OCI-LY1 (cell line): ENCODE measurements around the gene HNRNPAB.

ENCODE experiments used
- EZH2 ChIP-seq: fragments of 200-600 bp; sonication (generic), shearing (Covaris generic); IDR thresholded peaks from 2 replicates; pipeline ENCODE4 v1.8.0; 2017; ENCODE audit warnings: borderline replicate concordance, mixed run types, mild to moderate bottlenecking, antibody characterized with exemption, low read length, moderate library complexity, mixed read lengths
- TF ChIP-seq, protein P1 (sequence below): fragments of 200-600 bp; sonication (generic), shearing (Covaris generic); IDR thresholded peaks from 2 replicates; pipeline ENCODE4 v1.5.1; 2017; ENCODE audit warnings: mild to moderate bottlenecking, antibody characterized with exemption, low read length, moderate library complexity, mixed read lengths

- TF ChIP-seq, protein P1, sequence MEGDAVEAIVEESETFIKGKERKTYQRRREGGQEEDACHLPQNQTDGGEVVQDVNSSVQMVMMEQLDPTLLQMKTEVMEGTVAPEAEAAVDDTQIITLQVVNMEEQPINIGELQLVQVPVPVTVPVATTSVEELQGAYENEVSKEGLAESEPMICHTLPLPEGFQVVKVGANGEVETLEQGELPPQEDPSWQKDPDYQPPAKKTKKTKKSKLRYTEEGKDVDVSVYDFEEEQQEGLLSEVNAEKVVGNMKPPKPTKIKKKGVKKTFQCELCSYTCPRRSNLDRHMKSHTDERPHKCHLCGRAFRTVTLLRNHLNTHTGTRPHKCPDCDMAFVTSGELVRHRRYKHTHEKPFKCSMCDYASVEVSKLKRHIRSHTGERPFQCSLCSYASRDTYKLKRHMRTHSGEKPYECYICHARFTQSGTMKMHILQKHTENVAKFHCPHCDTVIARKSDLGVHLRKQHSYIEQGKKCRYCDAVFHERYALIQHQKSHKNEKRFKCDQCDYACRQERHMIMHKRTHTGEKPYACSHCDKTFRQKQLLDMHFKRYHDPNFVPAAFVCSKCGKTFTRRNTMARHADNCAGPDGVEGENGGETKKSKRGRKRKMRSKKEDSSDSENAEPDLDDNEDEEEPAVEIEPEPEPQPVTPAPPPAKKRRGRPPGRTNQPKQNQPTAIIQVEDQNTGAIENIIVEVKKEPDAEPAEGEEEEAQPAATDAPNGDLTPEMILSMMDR, result no peak
- no peak for TF ChIP-seq EZH2
Observed at GRCh38 chr5:178236679-178237078, 32.3 kb downstream of the HNRNPAB start.
